NCI-H345 (cell line): Measurements from ENCODE around the gene ZNF792.
"Not testable (repeated sequence)": the region's sequence is repeated elsewhere in the genome, so short reads cannot be mapped to it uniquely, and the experiment has no call there.

Source experiments
- DNase-seq: peaks from one replicate; lab custom pipeline; 2025; lab: John Stamatoyannopoulos, UW

ZNF792 gene

DNA sequence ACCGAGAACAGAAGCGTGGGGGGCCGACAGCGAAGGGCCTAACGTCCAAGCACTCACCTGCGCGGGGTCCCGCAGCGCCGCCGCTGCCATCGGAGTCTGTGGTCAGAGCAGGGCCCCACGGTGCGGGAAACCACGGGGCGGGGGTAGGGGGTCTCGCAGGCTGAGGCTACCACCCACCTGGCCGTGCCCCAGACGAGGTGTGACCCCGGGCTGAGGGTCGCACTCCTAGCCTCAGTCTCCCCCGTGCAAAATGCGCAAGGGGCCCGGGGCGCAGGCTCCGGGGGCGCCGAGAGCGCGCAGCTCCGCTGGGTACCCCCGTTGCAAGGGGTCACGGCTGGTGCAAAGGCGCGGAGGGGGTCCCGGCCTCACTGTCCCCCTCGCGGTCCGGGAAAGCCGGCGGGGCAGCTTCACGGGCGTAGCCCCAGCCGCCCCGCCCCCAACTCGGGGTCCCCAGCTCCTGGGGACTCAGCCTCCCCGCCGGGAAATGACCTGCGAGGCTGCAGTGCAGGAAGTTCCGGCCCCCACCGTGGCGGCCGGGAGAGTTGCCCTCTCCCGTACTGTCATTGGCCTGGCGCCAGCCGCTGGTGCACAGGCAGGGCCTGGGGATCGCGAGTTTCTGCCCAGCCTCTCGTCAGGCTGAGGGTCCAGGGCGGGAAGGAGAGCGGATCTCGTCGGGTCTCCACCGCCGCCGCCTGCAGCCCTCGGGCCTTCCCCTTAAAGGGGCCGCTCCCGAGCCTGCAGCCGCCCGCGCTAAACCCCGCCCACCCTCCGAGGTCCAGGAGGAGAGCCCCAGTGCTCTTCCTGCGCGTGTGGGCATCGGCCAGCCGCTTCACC lies at the start of gene ZNF792:
TSS of gene ZNF792 (minus strand) at position 657 of the 834 bp plus-strand sequence. CDS start at position 90, 567 bp downstream.
- peak; percentile 81 for DNase-seq

DNA sequence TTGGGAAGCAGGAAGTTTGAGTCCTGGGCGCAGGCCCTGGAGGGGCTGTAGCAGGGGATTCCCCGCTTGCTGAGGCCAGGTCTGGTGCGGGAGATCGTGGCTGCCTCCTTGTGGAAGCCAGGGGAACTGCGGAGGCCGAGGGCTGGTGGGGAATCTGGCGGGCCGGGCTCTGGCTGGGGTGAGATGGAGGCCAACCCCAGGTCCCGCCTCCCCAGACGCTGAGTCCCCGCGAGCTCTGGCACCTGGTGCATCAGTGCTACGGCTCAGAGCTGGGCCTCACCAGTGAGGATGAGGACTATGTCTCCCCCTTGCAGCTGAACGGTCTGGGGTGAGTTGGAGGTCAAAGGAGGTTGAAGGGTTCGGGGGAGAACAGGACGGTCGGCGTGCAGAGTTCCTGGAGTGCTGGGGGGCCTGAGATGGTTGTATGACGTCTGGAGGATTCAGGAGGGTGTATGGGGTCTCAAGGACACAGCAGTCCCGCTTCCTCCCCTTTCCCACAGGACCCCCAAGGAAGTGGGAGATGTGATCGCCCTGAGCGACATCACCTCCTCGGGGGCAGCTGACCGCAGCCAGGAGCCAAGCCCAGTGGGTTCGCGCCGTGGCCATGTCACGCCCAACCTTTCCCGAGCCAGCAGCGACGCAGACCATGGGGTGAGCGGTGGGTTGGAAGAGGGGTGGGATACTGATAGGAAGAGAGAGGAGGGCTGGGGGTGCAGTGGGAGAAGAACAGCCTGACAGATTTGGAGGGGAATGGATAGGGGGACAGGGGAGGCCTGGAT lies 49.2 kb upstream of the ZNF792 start:
- peak; percentile 60 for DNase-seq

DNA sequence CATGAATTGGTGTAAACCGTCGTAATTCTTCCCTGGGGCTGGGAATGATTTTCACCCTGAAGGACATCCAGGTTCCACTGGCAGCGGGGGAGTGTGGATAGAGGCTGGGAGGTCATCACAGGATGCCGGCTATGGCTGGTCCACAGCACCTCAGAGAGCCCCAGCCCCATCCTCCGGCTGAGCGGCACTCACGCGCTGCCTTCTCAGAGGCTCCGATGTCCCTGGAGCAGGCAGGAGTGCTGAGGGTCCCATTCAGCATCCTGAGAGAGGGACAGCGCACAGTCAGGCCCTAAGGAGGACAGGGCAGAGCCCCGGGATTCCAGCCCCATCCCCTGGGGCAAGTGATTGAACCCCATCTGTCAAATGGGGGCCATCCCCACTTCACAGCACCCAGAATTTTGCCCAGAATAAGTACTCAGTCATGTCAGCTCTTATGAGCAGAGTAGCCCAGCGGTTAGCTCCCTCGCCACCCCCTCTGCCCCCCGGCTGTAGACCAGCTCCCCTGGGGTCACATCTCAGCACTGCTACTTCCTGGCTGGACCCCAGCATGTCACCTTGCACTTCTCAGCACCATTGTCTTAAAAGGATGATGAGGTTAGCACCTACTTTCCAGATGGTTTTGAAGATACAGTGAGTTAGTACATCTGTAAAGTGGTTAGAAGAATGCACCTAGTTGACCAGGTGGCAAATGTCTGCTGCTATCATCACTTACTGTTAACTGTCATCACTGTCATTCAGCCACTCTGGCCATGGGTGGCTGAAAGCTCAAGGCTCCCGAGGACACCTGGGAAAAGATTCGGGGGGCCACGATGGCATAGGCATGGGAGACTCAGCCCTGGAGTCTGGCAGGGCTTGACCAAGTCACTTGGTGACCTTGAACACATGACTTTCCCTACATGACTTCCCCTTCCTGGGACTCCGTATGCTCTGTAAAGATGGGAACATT lies 48.0 kb upstream of the ZNF792 start:
- DNase-seq, result no peak

DNA sequence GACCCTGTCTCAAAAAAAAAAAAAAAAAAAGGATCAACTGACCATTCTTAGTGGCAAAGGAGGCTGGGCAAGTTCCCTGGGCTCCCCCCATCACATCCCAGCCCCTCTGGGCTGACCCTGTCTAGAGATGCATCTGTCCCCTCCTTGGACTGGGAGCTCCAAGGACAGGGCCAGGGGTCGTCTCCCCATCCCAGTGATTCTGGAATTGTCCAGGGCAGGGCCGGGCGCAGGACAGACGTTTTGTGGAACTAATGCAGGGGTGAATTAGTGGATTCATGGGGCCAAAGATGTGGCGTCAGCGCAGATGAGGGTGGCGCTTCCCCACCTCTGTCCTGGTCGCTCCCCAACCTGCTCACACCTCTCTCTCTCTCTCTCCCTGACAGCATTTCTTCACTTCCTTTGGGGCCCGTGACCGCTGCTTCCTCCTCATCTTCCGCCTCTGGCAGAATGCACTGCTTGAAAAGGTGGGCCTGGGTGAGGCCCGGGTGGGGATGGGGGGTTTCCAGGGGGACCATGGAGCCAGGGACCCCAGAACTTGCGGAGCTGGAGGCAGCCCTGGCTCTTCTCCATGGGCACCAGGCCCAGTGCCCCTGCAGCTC lies 47.2 kb upstream of the ZNF792 start:
- no peak for DNase-seq

DNA sequence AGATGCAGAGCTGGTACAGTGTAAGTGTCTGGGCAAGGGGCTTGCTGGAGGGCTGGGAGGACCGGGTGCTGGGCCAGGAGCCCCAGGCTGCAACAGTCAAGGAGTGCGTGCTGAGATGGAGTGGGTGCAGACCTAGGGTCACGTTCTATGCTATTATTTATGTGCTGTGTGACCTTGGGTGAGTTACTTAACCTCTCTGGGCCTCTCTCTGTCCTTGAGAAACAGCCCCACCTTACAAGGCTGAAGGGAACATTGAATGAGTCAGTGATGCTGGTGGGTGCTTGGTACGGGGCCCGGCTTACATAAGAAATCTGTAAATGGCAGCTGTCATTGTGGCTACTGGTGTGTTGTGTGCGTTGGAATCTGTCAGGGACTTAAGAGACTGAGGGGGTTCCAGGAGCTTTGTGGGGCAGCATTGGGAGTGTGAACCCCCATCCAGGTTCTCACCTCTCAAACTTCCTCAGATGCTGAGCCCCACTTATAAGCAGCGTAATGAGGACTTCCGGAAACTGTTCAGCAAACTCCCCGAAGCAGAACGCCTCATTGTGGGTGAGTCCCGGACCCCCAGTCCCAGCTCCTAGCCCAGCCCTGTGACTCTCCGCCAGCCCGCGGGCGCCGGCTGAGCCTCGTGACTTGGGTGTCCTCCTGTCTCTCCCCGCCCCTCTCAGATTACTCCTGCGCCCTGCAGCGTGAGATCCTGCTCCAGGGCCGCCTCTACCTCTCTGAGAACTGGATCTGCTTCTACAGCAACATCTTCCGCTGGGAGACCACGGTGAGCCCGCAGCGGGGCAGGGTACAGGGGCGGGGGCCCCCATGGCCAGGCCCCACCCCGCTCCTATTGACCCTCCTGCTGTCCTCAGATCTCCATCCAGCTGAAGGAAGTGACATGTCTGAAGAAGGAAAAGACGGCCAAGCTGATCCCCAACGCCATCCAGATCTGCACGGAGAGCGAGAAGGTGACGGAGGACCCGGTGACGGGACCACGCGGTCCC lies 45.7 kb upstream of the ZNF792 start:
- DNase-seq, result no peak

DNA sequence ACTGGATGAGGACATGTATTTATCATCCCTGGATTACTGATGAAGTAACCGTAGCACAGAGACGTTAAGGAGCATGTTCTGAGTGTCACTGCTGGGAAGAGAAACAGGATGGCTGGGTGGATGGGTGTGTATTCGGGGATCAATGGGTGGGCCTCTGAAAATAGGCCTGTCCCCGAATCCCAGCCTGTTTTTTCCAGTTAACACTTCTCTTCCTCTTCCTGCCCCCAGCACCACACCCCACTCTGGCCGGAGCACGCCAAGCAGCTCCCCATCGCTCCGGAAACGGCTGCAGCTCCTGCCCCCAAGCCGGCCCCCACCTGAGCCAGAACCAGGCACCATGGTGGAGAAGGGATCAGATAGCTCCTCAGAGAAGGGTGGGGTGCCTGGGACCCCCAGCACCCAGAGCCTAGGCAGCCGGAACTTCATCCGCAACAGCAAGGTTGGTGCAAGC lies 44.9 kb upstream of the ZNF792 start:
- no peak for DNase-seq

DNA sequence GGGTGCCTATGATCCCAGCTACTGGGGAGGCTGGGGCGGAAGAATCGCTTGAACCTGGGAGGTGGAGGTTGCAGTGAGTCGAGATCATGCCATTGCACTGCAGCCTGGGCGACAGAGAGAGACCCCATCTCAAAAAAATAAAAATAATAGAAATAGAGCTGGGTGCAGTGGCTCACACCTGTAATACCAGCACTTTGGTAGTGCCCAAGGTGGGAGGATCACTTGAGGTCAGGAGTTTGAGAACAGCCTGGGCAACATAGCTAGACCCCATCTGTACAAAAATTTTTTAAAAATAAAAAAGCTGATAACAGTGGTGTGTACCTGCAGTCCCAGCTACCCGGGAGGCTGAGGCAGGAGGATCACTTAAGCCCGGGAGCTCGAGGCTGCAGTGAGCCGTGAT lies 43.4 kb upstream of the ZNF792 start:
- DNase-seq, result not testable (repeated sequence)

DNA sequence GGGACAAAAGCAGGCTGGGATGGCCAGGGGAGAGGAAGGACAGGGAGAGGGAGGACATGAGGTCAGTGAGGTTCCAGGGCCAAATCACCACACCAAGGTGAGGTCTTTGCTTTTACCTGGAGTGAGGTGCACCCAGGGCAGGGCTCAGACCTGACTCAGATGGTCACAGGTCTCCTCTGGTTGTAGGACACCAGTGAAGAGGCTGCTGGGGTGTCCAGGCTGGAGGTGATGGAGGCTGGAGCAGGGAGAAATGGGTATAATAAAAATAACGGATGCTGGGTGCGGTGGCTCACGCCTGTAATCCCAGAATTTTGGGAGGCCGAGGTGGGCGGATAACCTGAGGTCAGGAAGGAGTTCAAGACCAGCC lies 43.0 kb upstream of the ZNF792 start:
- DNase-seq, result no peak

DNA sequence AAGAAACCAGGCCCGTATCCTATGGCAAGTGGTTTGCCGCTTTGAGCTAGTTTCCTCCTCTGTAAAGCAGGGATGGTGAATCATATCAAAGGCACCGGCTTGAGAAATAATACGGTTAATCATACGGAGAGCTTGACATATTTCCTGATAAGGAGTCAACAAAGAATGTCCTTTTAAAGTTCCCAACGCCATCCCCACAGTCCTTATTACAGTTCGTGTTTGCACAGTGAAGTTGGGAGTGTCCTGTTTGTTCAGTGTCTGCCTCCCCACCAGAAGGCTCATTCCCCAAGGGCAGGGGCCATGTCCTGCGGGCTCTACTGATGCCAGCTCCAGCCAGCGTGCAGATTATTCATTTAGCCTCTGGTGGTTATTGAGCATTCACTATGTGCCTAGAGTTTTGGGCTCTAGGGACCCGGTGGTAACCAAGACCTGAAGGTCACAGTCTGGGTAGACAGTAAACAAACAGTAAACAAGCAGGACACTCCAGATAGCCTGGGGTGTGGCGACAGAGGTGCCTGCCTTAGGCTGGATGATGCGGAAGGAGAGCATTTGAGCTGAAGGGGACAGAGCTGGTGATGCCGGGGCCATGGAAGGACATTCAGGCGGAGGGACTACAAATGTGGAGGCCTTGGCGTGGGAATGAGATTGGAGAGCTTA lies 42.4 kb upstream of the ZNF792 start:
- peak; percentile 20 for DNase-seq

DNA sequence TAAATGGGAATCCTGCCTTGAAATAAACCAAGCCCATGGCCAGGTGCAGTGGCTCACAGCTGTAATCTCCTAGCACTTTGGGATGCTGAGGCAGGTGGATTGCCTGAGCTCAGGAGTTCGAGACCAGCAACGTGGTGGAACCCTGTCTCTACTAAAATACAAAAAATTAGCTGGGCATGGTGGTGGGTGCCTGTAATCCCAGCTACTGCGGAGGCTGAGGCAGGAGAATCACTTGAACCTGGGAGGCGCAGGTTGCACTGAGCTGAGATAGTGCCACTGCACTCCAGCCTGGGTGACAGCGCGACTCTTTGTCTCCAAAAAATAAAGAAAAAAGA lies 41.9 kb upstream of the ZNF792 start:
- DNase-seq, result not testable (repeated sequence)

DNA sequence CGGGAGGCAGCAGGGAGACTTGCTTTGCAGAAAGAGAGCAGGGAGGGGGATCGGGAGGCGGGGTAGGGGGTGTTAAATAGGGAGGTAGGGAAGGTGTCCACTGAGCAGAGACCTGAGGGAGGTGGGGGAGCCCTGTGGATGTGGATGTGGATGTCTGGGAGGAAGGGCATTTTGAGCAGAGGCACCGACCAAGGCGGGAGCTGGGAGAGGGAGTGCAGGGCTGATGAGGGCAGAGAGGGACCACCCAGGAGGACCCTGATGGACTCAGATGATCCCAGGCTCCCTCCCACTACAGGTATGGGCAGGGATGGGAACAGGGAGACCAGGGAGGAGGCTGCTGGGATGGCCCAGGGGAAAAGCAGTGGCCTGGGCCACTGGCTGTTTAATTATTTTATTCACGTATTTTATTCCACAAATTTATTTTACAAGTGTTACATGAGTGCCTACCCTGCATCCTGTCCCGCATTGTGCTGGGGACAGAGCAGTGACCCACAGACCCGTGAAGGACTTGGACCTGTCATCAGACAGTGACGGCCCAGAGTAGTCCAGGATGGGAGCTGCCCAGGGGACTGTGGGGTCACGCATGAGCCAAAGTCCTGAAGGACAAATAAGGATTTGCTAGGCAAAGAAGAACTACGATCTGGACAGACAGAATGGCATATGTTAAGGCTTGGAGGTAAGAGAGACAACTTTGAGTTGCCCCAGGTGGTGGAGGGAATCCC lies 41.4 kb upstream of the ZNF792 start:
- DNase-seq, result no peak

DNA sequence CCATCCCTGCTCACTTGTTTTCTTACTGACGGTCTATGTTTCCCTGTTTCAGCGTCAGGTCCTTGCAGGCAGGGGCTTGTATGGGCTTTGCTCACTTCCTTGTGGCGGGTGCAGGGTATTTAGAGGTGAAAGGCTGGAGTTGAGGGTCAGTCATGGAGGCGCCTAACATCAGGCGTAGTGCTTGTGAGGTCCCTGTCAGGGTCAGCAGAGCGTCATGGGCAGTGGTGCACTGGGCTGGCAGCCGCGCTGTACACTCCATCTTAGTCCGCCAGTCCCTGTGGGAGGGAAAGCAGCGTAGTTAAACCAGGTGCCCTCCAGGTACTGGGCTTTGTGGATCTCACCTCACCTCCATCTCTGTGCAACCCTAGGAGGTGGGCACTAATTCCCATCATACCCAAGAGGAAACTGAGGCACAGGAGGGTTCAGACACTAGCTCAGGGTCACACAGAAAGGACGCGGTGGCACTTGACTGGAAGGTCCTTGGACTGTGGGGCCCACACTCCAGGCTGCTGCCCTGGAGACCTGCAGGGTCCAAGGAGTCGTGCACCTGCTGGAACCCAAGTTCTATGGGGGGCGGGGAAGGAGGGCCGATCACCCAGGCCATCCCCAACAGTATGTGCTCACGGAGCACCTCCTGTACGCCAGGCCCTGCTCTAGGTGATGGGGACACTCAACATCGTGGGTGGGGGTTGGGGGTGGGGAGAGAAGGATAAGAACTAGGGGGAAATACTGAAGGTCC lies 40.7 kb upstream of the ZNF792 start:
- no peak for DNase-seq

DNA sequence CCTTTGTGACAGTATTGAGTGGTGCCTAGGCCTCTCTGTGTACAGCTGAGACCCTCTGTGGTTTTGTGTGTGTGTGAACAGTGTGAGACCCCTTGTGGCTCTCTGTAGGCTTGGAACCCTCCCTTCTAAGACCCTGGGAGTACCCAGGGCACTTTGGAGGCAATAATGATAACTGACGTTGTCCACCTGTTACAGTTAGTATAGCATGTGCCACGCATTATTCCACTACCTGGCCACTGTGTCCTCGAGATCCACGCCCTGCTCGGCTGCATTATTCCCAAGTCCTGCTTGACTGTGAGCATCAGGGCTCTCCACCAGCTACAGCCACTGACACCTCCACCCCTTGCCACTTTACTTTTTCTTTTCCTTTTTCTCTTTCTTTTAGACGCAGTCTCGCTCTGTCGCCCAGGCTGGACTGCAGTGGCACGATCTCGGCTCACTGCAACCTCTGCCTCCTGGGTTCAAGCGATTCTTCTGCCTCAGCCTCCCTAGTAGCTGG lies 38.1 kb upstream of the ZNF792 start:
- no peak for DNase-seq

DNA sequence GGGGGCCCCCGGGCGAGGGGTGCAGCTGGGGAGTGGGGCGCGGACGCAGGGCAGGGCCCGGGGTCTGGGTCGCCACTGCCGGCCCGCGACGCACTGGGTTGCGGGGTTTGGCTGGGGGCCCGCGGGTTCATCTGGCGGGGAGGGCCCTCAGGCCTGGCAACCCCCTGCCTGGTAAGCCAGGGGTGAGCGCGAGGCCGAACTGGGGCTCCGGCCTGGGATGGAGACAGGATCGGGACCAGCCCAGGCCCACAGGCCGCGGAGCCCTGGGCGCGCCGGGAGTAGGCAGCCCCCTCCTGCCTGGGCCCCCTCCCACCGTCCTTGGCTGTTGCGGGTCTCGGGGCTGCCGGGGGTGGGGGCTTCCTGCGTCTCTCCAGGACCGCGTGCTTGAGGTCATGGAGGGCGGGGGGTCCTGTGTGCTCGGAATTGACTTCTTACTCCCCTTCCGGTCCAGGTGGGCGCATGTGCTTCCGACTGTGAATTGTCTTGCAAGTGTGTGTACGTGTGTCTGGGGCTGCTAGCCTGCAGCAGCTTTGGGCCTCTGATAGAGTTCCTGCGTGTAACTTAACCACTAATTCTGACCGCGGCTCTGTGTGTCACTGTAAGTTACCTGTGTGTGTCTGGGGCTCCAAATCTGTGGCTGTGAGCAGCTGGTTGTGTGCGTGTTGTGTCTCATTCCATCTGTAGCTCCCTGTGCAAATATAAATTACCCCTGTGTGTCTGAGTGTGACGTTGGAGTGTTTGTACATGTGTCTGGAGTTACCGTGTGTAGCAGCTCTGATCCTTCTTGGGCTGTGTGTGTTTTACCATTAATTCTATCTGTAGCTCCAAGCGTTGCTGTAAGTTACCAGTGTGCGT lies 36.8 kb upstream of the ZNF792 start:
- DNase-seq, result peak; percentile 44

DNA sequence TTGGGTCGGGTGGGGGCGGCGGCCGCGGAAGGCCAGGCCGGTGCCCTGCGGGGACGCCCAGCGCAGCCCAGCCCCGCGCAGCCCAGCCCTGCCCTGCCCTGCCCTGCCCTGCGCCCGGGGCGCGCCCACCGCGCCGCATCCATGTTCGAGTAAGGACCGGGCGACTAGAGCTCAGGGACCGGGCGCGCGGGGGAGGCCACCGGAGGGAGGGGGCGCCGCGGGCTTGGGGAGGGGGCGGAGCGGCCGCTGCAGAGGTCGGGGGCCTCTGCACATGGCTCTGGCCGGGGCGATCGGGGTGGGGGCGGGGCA lies 36.3 kb upstream of the ZNF792 start:
- no peak for DNase-seq

DNA sequence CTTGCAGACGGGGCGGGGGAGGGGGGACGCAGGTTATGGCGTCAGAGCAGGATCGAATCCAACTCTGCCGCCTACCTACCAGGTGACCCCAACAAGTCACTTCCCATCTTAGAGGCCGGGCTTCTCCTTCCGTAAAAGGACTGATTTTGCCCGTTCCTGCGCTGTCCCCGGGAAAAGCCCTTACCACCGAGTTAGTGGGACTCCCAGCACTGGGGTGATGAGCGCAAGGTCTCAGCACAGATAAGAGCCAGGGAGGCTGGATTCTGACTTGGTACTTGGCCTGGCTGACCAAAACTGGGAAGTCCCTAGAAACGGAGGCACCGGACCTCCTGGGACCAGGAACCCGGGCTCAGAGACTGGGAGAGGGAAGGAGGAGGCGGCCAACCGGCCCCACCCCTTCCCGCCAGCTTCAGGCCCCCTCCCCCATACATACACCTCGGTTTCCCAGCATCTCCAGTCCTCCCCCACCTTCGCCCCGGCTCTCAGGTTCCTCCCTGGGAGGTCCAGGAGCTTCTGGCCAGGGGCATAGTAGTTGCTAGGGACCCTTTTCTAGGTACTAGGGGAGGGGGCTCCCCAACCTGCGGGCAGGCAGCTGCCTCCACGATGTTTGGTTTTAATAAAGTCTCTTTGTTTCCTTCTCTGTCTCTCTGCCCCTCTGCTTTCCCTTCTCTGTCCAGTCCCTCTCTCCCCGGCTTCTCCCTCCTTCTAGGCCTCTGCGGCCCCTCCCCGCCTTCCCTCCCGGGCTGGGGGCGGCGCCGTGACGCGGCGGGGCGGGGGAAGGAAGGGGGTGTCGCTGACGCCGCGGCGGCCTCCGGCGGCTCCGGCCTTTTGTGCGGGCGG lies 35.7 kb upstream of the ZNF792 start, which contains the start of gene GRAMD1A:
TSS of gene GRAMD1A (plus strand) at position 826 of the 840 bp plus-strand sequence. CDS start 156 bp downstream, outside the sequence.
- DNase-seq, result peak; percentile 92
